SJSA1 (cell line): Measurements from ENCODE around the gene KCTD7. TPM values are rescaled to one million over a fixed set of nuclear protein-coding genes. Genes with fewer than 3 reads are reported as not detected.
"Not testable (repeated sequence)": the region's sequence is repeated elsewhere in the genome, so short reads cannot be mapped to it uniquely, and the experiment has no call there.

Experiments used
- DNase-seq, 2 experiments: peaks; one replicate each; pipeline ENCODE4 v3.0.0-alpha.2; 2015 to 2020; ENCODE audit warnings: low spot score in 2 of 2, low read depth in 1 of 2
- H3K27ac ChIP-seq: fragments of 250-450 bp; sonication (Bioruptor Pico); 2 replicates; pipeline ENCODE4 v1.5.1; 2020; ENCODE audit warnings: mild to moderate bottlenecking, moderate library complexity
- H3K27me3 ChIP-seq: fragments of 250-450 bp; sonication (Bioruptor Pico); replicated peaks from 2 replicates; pipeline ENCODE4 v1.5.1; 2020; ENCODE audit warnings: mild to moderate bottlenecking, moderate library complexity
- H3K36me3 ChIP-seq: fragments of 250-450 bp; sonication (Bioruptor Pico); 2 replicates; pipeline ENCODE4 v1.5.1; 2020; ENCODE audit warnings: mild to moderate bottlenecking
- H3K4me1 ChIP-seq: fragments of 250-450 bp; sonication (Bioruptor Pico); replicated peaks from 2 replicates; pipeline ENCODE4 v1.6.1; 2021; ENCODE audit warnings: mild to moderate bottlenecking
- H3K4me3 ChIP-seq: fragments of 250-450 bp; sonication (Bioruptor Pico); 2 replicates; pipeline ENCODE4 v1.5.1; 2020; ENCODE audit warnings: mild to moderate bottlenecking
- H3K9me3 ChIP-seq: fragments of 250-450 bp; sonication (Bioruptor Pico); replicated peaks from 2 replicates; pipeline ENCODE4 v1.5.1; 2020; ENCODE audit warnings: mild to moderate bottlenecking
- total RNA-seq: library from RNA; depleted of rRNA; stranded (reverse); fragments of >200 nt; shearing (Covaris generic); gene quantifications from 2 replicates; pipeline ENCODE4 v1.2.3, GENCODE V29; 2014; rRNA removed

Gene KCTD7
- total RNA-seq, 1 experiment from 2014 or later, result 12.3 TPM

DNA sequence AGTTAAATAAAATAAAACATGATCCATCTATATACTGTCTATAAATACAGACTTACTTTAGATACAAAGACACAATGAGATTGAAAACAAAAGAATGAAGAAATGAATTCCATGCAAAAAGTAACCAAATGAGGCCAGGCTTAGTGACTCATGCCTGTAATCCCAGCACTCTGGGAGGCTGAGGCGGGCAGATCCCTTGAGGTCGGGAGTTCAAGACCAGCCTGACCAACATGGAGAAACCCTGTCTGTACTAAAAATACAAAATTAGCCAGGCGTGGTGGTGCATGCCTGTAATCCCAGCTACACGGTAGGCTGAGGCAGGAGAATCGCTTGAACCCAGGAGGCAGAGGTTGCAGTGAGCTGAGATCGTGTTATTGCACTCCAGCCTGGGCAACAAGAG lies 59.0 kb downstream of the KCTD7 start:
- H3K4me3 ChIP-seq, H3K36me3 ChIP-seq, H3K27ac ChIP-seq, DNase-seq, H3K9me3 ChIP-seq, H3K27me3 ChIP-seq: not testable (repeated sequence)
- H3K4me1 ChIP-seq, result peaks cover 11% of the 10 kb centered on the region

DNA sequence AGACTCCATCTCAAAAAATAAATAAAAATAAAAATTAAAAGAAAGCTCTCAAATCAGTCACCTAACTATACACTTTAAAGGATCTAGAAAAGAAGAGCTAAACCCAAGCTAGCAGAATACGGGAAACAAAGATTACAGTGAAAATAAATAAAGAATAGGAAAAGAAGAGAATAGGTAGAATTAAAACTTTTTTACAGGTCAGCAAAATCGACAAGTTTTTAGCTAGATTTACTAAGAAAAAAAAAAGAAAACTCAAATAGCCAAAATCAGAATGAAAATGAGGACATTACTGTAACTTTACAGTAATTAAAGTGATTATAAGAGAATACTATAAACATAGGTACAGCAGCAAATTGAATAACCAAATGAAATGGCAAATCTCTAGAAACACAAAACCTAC lies 60.4 kb downstream of the KCTD7 start:
- Histone ChIP-seq H3K9me3 (no peaks in the 10 kb centered on the region), H3K4me3 (no peak overlapping the region), H3K27me3 (no peaks in the 10 kb centered on the region), H3K27ac (no peak overlapping the region), H3K36me3 (peaks cover 13% of the 10 kb centered on the region; the same call in 1 of the 2 replicates), H3K4me1 (peaks cover 7% of the 10 kb centered on the region)
- no peak for DNase-seq

DNA sequence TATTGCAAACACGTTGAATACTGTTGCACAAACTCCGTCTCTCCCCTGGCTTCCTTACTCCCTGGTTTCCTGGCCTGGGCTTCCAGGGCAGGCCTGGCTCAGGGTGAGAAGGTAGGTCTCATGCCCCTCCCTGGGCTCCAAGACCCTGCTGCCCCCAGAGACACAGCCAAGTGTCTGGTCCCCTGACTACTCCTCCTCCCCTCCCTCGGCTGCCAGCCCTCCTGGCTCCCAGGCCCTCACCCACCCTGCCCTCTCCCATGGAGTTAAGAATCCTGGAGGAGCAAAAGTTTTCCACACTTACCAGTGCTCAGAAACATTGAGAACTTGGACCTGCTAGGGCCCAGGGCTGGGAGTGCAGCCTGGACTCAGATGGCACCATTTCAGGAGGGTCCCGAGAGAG lies 64.7 kb downstream of the KCTD7 start:
- Histone ChIP-seq H3K4me3 (no peak overlapping the region), H3K4me1 (no peaks in the 10 kb centered on the region), H3K36me3 (peaks cover 6% of the 10 kb centered on the region; the same call in 1 of the 2 replicates), H3K27ac (no peak overlapping the region), H3K9me3 (no peaks in the 10 kb centered on the region), H3K27me3 (no peaks in the 10 kb centered on the region)
- DNase-seq, result no peak

Other genes starting within 250 kb of the KCTD7 start
- gene RABGEF1, start 111.9 kb downstream of the KCTD7 start, total RNA-seq, result 23.3 and 34.2 TPM in 2 replicates